GM18873 (cell line): ENCODE data around the gene VMAC.

Source experiments
- ATAC-seq: cut with Tn5 transposase; IDR thresholded peaks from one replicate; pipeline ENCODE4 v1.9.1; 2021; ENCODE audit warnings: mild to moderate bottlenecking, moderate library complexity, moderate number of reproducible peaks; ENCODE audit not compliant: unreplicated experiment, low FRiP score

The VMAC gene

DNA sequence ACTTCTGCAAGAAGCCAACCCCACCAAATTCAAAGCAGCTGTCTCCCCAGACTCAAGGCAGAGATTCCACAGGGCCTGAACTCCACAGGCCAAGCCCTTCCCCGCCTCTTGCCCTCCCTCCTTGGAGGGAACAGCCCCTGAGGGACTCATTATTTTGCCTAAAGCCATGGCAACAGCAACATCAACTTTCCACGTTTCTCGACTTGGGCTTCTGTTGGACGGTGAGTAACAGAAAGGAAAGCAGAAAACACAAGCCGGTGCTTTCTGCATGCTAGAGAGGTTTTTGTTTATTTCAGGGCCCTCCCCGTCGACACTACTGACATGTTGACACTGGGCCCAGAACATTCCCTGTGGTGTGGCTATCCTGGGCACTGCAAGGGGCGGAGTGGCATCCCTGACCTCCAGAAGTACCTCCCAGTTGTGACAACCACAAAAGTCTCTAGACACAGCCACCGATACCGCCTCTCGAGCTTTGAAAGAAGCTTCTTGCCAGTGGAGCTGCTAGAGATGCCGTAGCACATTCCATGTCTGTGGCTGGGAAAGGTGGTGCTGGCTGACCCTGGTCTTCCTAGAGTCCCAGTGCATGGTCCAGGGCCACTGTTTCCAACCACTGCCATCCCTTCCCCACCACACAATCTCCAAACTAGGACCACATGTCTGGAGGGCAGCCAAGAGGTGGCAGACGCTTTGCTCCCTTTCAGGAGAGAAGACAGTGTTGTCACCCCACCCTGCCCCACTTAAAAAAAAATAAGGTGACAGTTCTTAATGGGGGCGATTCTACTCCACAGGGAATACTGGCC lies 22.2 kb downstream of the VMAC start:
- ATAC-seq: no peak

DNA sequence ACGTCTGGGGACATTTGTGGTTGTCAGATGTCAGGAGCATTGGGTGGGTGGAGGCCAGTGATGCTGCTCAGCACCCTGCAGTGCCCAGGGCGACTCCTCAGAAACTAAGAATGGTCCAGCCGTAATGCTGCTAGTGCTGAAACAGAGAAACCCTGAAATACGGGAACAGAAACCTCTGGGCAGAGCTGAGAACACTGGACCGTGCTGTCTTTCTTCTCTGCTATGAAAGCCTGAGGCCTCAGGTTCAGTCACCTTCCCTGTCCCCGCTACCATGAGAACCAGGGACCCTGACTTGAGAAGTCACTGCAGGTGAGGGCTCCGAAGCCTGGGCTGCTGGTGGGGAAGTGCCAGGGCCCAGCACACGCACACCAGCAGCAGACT lies 22.8 kb downstream of the VMAC start:
- ATAC-seq: no peak

DNA sequence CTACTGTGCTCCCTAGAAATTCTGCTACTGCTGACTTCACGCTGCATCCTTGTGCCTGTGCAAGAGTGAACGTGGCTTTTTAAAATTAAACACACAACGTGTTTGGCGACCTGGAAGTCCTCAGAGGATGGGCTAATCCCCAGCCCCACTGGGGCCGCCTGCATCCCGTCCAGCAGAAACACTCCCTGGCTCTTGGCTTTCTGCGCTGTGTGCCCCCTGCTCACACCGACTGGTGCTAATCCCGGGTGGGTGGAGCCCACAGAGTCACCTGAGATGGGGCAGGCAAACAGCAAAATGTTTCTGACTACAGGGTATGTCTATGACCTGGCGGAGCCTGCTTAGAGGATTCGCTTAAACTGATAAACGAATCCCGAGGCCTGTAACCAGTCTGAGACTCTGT lies 24.5 kb downstream of the VMAC start:
- ATAC-seq: no peak

DNA sequence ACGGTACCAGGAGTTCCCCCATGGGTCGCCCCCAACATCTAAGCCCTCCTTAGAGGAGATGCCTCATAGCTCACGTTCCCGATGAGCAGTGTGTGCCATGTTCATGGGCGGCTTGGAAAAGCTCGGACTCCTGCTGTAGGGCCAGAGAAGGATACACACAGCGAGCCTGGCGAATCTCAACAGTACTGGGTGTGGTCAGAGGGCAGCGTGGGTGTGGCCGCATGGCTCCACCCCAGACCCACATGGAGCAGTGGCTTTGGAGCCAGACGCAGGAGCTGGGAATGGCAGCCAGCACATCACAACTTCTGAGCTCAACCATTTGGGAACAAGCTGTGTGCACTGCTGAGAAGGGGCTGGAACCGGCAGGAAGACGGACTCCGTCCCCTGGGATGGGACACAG lies 25.0 kb downstream of the VMAC start:
- ATAC-seq: no peak

- no peak for ATAC-seq
Observed at GRCh38 chr19:5931251-5931650, 26.6 kb downstream of the VMAC start.

DNA sequence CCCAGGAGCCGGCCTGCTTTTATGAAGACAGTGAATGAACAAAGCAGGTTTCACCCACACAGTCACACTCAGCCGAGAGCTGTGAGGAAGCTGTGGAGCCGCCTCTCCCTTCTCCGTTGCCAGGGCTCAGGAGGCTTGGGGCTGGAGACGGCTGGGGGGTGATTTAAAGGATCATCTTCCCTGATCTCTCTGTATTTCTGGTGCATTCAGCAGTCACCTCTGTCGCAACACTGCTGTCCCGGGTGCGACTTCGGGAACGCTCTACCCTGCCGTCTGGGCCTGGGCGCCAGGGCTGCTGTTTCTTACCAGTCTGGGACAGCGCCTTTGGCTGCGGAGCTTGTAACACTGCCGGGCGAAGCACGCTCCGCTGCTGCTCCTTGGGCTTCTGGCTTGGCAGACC lies 27.5 kb downstream of the VMAC start:
- ATAC-seq: no peak

- no peak for ATAC-seq
Observed at GRCh38 chr19:5932609-5933262, 28.1 kb downstream of the VMAC start.

DNA sequence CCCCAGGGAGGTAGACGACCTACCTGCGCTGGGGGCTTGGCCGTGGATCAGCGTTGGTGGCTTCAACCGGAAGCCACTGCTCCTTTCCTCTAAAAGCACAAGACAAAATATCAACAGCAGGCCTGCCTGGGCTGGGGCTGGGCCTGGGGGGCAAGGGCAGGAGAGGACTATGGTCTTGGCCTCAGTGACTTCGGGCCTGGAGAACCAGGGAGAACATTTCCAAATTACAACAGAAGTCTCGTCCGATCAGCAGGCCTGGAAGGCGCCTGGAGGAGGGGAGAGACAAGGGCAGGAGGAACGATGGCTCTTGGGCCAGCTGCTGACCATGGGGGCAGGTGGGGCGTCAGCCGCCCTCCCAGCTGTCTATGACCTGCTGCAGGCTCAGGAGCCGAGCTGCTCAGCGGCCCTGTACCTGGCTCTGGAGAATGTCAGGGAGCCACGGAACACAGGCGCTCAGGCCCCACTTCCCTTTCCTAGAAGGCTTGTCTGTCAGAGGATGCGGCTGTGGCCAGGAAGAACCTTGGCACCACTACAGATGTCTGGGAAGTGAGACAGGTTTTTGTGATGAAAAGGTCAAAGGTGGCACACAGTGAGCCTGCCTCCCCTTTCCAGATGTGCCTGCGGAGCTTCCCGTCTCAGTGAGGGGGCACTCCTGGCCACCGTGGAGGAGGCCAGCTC lies 28.9 kb downstream of the VMAC start:
- ATAC-seq: no peak

DNA sequence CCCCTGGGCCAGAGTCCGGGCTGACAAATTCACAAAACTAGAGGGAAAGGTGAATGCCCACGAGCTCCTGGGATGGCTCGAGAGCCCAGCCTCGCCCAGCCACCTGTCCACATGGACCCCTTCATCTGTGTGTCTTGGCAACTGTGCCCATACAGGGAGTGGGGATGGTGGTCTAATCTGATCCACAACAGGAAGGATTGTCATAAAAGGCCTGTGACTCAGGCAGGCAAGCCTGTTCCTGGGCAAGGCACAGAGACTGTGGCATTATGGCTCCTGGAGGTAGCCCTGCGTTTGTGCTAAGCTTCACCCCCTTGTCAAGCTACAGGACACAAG lies 29.4 kb downstream of the VMAC start:
- ATAC-seq: no peak

DNA sequence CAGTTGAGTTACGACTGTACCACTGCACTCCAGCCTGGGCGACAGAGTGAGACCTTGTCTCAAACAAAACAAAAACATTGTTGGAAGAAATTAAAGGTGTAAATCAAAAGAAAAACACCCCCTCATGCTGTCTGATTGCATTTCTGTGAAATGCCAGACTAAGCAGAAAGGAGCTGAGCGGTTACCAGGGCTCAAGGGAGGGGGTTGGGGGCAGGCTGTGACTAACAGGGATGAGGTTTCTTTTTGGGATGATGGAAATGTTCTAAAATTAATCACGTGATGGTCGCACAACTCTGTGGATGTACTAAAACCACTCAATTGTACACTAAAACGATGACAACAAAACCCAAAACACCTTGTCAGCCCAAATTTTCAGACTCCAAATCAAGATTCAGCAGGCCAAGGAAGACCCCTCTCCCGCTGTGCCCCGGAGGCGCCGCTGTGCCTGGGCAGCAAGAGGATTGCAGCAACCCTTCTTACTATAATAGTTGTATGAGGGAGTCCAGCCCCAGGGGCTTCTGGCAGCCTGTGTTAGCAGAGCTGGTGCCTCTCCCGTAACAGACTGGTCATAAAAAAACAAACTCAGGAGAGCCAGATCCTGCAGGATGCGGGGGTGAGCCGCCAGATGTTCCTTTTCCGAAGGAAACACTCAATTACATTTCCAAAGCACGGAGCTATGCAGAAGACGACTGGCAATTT lies 30.3 kb downstream of the VMAC start:
- ATAC-seq: no peak

DNA sequence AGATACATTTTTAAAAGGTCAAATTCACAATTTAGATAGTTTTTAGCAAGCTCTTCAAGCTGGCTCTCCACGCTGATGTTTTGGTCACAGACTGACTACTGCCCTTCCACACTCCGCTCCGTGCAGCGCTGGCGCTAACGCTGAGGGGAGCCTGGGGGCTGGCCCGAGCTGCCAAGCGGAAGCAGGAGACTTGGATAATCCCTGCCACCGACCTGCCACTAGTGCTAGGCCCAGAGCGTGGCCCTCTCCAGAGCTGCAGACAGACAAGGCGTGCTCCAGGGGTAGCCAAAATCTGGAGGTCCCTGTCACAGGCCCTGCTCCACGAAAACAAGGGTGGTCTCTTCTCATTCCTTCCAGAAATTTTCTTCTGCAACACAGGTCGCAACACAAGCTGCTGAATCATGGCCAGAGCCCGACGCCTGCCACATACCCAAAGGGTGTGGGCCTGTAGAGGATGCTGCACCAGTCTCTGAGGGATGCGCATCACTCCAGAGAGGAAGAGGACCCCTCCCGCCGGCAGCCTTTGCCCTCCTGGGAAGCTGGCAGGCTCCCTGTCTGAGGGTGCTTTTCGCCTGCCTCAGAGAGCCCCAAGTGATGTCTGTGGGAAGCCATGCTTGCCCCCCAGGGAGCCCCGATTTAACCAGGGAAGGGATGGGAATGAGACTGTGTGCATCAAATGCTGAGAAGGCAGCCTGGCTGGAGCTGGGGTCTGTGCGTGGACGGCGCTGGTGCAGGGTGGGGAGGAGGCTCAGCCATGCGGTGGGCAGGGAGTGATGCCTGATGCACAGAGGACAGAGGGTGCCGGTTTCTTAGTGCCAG lies 31.0 kb downstream of the VMAC start:
- ATAC-seq: no peak

- no peak for ATAC-seq
Observed at GRCh38 chr19:5936292-5936592, 31.6 kb downstream of the VMAC start.

DNA sequence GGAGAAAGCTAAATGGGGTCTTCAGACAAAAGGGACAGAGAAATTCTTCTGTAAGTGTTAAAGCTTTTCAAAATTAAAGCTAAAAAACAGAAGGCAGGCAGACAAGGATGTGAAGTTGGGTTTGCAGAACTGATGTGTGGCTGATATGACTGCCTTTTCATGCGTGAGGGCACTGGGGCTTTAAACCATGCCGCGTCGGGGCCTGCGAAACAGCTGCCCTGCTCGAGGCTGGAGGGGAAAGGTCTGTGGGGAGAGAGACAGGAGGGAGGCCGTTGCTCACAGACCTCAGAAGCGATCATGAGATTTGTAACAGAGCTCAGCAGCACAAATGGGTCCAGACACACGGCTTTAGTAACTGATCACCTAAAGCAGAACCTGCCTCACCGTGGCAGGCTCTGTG lies 32.9 kb downstream of the VMAC start:
- no peak for ATAC-seq

GRCh38 chr19:5940260-5941208 lies 35.9 kb downstream of the VMAC start:
- no peak for ATAC-seq

GRCh38 chr19:5941673-5942072 lies 37.0 kb downstream of the VMAC start:
- no peak for ATAC-seq

DNA sequence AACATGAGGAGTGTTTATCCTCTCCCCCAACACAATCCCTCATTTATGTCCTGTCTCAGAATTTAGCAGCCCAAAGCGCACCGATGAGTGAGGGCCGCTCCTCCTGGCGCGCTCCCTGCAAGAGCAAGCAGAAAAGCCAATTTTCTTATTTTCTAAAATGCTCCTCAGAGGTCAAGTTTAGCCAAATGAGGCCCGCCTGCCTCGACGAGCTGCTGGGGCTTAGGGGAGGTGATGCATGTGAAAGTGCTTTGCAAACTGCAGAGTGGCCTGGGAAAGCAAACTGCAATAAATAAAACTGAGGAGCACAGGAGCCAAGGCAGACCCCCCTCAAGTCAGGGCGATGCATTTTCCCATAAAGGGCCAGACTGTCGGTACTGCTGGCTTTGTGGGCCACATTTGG lies 38.4 kb downstream of the VMAC start:
- ATAC-seq: no peak

DNA sequence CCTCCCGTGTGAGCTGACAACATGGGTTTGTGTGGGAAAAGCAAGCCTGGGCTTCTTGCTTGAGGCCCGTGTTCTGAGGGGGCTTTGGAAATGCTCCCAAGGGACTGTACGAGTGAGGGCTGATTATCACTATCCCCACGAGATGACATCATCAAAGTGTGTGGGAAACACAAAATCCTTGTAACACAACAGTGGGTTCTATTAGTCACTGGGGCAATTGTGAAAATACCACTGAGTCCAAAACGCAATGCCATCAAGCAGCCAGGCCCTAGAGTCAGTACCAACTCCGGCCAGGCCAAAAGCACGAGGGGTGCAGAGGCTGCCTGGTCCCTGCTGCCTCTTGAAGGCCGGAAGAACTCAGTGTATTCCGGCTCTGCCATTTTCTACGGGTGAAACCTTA lies 39.0 kb downstream of the VMAC start:
- ATAC-seq: no peak

DNA sequence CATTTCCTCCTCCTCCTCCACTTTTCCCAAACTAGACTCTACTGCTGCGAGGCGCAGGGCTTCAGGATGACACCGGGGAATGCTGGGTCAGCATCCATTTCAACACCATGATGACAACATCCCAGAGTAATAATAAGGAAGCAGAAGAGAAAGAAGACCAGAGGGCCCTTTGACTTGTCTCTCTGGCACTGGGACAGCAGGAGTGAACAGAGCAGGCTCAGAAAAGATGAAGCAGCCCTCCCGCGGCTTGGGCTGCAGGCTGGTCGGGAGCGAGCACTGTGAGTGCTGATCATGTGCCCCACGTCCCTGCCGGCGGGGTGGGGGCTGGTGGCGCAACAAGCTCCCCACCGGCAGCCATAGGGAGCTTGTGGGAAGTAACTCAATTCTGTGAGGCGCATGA lies 42.8 kb downstream of the VMAC start:
- no peak for ATAC-seq

DNA sequence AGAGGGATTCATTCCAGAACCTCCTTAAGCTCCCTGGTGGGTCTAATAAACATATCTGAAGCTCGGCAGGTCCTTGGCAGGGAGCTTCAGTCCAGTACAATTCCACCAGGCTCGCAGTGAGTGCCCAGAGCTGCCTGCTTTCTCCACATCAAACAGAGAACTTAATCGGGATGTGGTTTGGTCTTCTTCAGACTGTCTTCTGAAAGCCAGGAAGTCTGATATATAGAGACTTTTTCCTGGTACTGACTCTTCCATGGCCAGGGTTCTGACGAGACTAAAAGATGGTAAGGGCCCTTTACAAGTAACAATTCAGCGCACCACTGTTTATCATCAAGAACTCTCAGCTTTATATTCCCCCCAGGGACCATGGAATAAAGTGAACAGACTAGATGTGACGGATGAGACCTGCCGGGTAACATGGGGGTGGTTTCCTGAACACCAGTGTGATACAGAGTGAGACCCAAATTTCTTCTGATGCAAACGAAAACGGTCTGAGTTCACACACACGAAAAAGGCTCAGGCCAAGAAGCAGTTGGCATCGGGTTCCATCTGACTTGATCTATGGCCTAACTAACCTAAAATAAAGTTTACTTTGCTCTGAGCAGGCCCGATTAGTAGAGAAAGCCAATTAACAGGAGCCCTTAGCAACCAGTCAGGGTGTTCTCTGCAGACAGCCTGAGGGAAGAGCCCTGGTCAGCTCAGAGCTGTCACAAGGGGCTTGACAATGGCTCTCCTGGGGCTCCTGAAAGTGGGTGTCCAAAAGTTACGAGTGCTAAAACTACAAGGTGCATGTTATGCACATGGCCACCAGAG lies 44.3 kb downstream of the VMAC start:
- ATAC-seq: no peak
